ENCODE results near the gene TMEM43. TPM values are rescaled to one million over a fixed set of nuclear protein-coding genes. Genes with fewer than 3 reads are reported as not detected.

The TMEM43 gene
- total and polyA plus RNA-seq, 2 of the 13 experiments (the other 11 are each of a cell fraction or from before 2014, with no cell fraction given): 48.9 to 50.5 TPM

GRCh38 chr3:14152963-14153355 lies 28.1 kb downstream of the TMEM43 start:
- FAIRE-seq: no peak
- POLR2A ChIA-PET: no interaction called here
- in situ Hi-C loops (cut with HindIII; ENCODE audit: extremely low pct_ligation_motif_present, low pct_unique_long_range_greater_than_20kb): no loop called here

GRCh38 chr3:14153663-14154062 lies 28.8 kb downstream of the TMEM43 start:
- intact Hi-C loops (cut with micrococcal nuclease; ENCODE audit: unreplicated experiment): no loop called here
- Histone ChIP-seq H3K27me3 (ENCODE audit: control insufficient read depth in 1 of 2, insufficient read depth in 2 of 2, low read length in 2 of 2) (no peaks in the 10 kb centered on the region), H3K4me3 (replicated peaks in 1 of 3; ENCODE audit: insufficient read depth in 1 of 3, low read depth in 2 of 3, low read length in 3 of 3) (no peak overlapping the region), H3K4me1 (ENCODE audit: insufficient read depth, low read length) (no peaks in the 10 kb centered on the region), H3K4me2 (ENCODE audit: low read depth, low read length) (no peak overlapping the region), H2AFZ (ENCODE audit: low read length) (no peak overlapping the region), H3K79me2 (ENCODE audit: insufficient read depth, low read length) (no peaks in the 10 kb centered on the region), H3K27ac (ENCODE audit: extremely low read length, insufficient read depth, low read length) (no peak overlapping the region), H3K9me3 (ENCODE audit: low read length) (no peaks in the 10 kb centered on the region), H3K36me3 (replicated peaks in 1 of 2; ENCODE audit: control insufficient read depth in 1 of 2, insufficient read depth in 2 of 2, low read length in 2 of 2) (peaks cover 19 to 46% of the 10 kb centered on the region in 2 experiments), H3K9ac (ENCODE audit: insufficient read depth, low read depth, low read length) (no peak overlapping the region), H4K20me1 (ENCODE audit: insufficient read depth, low read length) (peaks cover 2% of the 10 kb centered on the region; the same call in 1 of the 2 replicates)
- WGBS (ENCODE audit: low lambda C conversion rate): 100% methylated on average over 6 of the region's 6 CpGs
- FAIRE-seq (no peak), DNase-seq (ENCODE audit: low spot score) (no peak), ATAC-seq (no peak)
- in situ Hi-C loops (cut with HindIII; ENCODE audit: extremely low pct_ligation_motif_present, low pct_unique_long_range_greater_than_20kb): no loop called here
- POLR2A ChIA-PET: interaction anchor here (1.8 kb wide), 1 partner anchor 25 kb away, joined by 4 read pairs; the partner anchor contains the start of genes LSM3 and XPC
- BruUV-seq (replicated peaks): no TSS peak
- CTCF ChIA-PET (ENCODE audit: low intra/inter-chr PET ratio, low total read pairs): no interaction called here
- TF ChIP-seq ZNF713 (CRISPR knock-in tag; IDR thresholded peaks at IDR 0.05) (no peak), U2AF1 (optimal IDR thresholded peaks at IDR 0.05; ENCODE audit: low read depth, low read length) (no peak), HNF1A (IDR thresholded peaks at IDR 0.05; ENCODE audit: low read depth) (no peak), HNF1A (CRISPR knock-in tag; IDR thresholded peaks at IDR 0.05; ENCODE audit: borderline replicate concordance) (no peak), CBFB (CRISPR knock-in tag; IDR thresholded peaks at IDR 0.05) (no peak), ZNF629 (CRISPR knock-in tag; conservative IDR thresholded peaks at IDR 0.05) (no peak), THYN1 (CRISPR knock-in tag; IDR thresholded peaks at IDR 0.05; ENCODE audit: borderline replicate concordance, low read depth) (no peak)

More at GRCh38 chr3:14152963-14153355, 28.1 kb downstream of the TMEM43 start:
- Histone ChIP-seq H3K4me2 (ENCODE audit: low read depth, low read length) (no peak overlapping the region), H3K27me3 (ENCODE audit: control insufficient read depth in 1 of 2, insufficient read depth in 2 of 2, low read length in 2 of 2) (no peaks in the 10 kb centered on the region), H3K4me1 (ENCODE audit: insufficient read depth, low read length) (no peaks in the 10 kb centered on the region), H3K9me3 (ENCODE audit: low read length) (no peaks in the 10 kb centered on the region), H3K27ac (ENCODE audit: extremely low read length, insufficient read depth, low read length) (no peak overlapping the region), H3K79me2 (ENCODE audit: insufficient read depth, low read length) (no peaks in the 10 kb centered on the region), H4K20me1 (ENCODE audit: insufficient read depth, low read length) (peaks cover under 1% of the 10 kb centered on the region; the same call in 1 of the 2 replicates), H2AFZ (ENCODE audit: low read length) (no peak overlapping the region), H3K36me3 (replicated peaks in 1 of 2; ENCODE audit: control insufficient read depth in 1 of 2, insufficient read depth in 2 of 2, low read length in 2 of 2) (peaks cover 14 to 44% of the 10 kb centered on the region in 2 experiments), H3K4me3 (replicated peaks in 1 of 3; ENCODE audit: insufficient read depth in 1 of 3, low read depth in 2 of 3, low read length in 3 of 3) (no peak overlapping the region), H3K9ac (ENCODE audit: insufficient read depth, low read depth, low read length) (no peak overlapping the region)
- 90% methylated on average over 4 of the region's 4 CpGs for WGBS (ENCODE audit: low lambda C conversion rate)
- no TSS peak for BruUV-seq (replicated peaks)
- CTCF ChIA-PET (ENCODE audit: low intra/inter-chr PET ratio, low total read pairs): no interaction called here
- ATAC-seq: no peak
- 0 out of 2 replicates have a peak, but pooled peaks have one; percentile 0 for TF ChIP-seq CTCF (CRISPR knock-in tag; IDR thresholded peaks at IDR 0.05)
- no peak for TF ChIP-seq ZNF160 (CRISPR knock-in tag; IDR thresholded peaks at IDR 0.05)
- intact Hi-C loops (cut with micrococcal nuclease; ENCODE audit: unreplicated experiment): no loop called here
- DNase-seq (ENCODE audit: low spot score): no peak
